ENCODE results near the gene FREM3. TPM values are rescaled to one million over a fixed set of nuclear protein-coding genes. Genes with fewer than 3 reads are reported as not detected.

Gene FREM3
- total RNA-seq, 2 experiments from 2014 or later: not detected

DNA sequence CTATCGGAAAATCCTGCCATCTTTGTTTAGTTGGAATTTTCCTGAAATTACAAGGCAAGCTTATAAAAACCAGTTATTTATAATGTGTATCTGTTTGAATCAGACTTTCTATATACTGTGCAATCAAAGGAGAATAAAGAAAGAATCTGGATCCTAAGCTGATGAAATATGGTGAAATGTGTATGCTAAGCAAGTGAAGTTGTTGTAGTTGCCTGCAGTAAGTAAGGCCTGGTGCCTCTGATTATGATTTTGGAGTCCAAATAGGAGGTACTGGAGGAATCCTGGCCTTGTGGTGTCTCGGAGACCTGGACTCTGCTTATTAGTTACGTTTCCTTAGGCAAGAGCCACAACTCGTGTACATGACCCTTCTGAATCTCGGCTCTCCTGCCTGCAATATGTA, 13.1 kb upstream of the FREM3 start:
- peaks cover 4% of the 10 kb centered on the region for H3K9me3 Mint-ChIP-seq
- ATAC-seq (ENCODE audit: poor library complexity) (no peak), DNase-seq (no peak)
- H3K4me1 Mint-ChIP-seq (ENCODE audit: low read depth): no peaks in the 10 kb centered on the region
- H3K27ac Mint-ChIP-seq: no peak overlapping the region
- Histone ChIP-seq H3K9me3 (ENCODE audit: control insufficient read depth in 1 of 2, insufficient read depth in 1 of 2, low read length in 2 of 2) (no peaks in the 10 kb centered on the region), H3K27ac (ENCODE audit: low read depth in 1 of 2, low read length in 2 of 2) (no peak overlapping the region), H3K27me3 (ENCODE audit: control insufficient read depth in 1 of 2, insufficient read depth in 2 of 2, low read length in 2 of 2) (no peaks in the 10 kb centered on the region), H3K4me3 (ENCODE audit: low read length) (no peak overlapping the region), H3K4me1 (ENCODE audit: insufficient read depth, low read length) (no peaks in the 10 kb centered on the region), H3K36me3 (ENCODE audit: insufficient read depth, low read length) (no peaks in the 10 kb centered on the region)
- H3K4me3 Mint-ChIP-seq: no peak overlapping the region
- TF ChIP-seq, protein P1, sequence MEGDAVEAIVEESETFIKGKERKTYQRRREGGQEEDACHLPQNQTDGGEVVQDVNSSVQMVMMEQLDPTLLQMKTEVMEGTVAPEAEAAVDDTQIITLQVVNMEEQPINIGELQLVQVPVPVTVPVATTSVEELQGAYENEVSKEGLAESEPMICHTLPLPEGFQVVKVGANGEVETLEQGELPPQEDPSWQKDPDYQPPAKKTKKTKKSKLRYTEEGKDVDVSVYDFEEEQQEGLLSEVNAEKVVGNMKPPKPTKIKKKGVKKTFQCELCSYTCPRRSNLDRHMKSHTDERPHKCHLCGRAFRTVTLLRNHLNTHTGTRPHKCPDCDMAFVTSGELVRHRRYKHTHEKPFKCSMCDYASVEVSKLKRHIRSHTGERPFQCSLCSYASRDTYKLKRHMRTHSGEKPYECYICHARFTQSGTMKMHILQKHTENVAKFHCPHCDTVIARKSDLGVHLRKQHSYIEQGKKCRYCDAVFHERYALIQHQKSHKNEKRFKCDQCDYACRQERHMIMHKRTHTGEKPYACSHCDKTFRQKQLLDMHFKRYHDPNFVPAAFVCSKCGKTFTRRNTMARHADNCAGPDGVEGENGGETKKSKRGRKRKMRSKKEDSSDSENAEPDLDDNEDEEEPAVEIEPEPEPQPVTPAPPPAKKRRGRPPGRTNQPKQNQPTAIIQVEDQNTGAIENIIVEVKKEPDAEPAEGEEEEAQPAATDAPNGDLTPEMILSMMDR (IDR thresholded peaks at IDR 0.05): no peak
- intact Hi-C loops (cut with DNase I, micrococcal nuclease): no loop called here
- ChIA-PET POLR2A (no interaction called here), CTCF (no interaction called here)
- H3K27me3 Mint-ChIP-seq: peaks cover 4% of the 10 kb centered on the region
- H3K36me3 Mint-ChIP-seq (ENCODE audit: low read depth): no peaks in the 10 kb centered on the region

DNA sequence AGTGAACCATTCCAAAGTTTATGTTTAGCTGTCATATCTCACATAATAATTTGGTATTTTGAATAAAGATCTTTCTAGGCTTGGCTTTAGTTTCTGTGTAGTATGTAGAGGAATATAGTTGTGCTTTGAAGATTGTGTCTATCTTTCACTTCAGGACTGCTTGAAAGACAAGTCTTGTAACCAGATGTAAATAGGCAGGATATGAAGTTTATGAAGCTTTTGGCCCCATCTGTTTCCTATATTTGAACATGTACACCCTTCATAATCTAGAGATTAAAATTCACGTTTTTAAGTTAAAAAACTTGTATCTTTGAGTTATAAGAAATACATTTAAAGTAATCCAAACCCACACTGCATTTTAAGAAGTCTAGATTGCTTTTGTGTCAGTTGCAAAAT, 11.7 kb upstream of the FREM3 start:
- TF ChIP-seq, protein P1 (IDR thresholded peaks at IDR 0.05): no peak
- POLR2A ChIA-PET: no interaction called here
- H3K9me3 Mint-ChIP-seq: peaks cover 6% of the 10 kb centered on the region
- DNase-seq (no peak), ATAC-seq (ENCODE audit: poor library complexity) (no peak)
- H3K27ac Mint-ChIP-seq: no peak overlapping the region
- no peak overlapping the region for H3K4me3 ChIP-seq (ENCODE audit: low read length)
- H3K27me3 ChIP-seq (ENCODE audit: control insufficient read depth in 1 of 2, insufficient read depth in 2 of 2, low read length in 2 of 2): no peaks in the 10 kb centered on the region
- H3K36me3 ChIP-seq (ENCODE audit: insufficient read depth, low read length): no peaks in the 10 kb centered on the region
- no peaks in the 10 kb centered on the region for H3K36me3 Mint-ChIP-seq (ENCODE audit: low read depth)
- no peaks in the 10 kb centered on the region for H3K4me1 ChIP-seq (ENCODE audit: insufficient read depth, low read length)
- intact Hi-C loops (cut with DNase I, micrococcal nuclease): no loop called here
- H3K27me3 Mint-ChIP-seq: peaks cover 9% of the 10 kb centered on the region
- H3K27ac ChIP-seq (ENCODE audit: low read depth in 1 of 2, low read length in 2 of 2): no peak overlapping the region
- no peak overlapping the region for H3K4me3 Mint-ChIP-seq
- CTCF ChIA-PET: no interaction called here
- H3K9me3 ChIP-seq (ENCODE audit: control insufficient read depth in 1 of 2, insufficient read depth in 1 of 2, low read length in 2 of 2): no peaks in the 10 kb centered on the region
- no peaks in the 10 kb centered on the region for H3K4me1 Mint-ChIP-seq (ENCODE audit: low read depth)

DNA sequence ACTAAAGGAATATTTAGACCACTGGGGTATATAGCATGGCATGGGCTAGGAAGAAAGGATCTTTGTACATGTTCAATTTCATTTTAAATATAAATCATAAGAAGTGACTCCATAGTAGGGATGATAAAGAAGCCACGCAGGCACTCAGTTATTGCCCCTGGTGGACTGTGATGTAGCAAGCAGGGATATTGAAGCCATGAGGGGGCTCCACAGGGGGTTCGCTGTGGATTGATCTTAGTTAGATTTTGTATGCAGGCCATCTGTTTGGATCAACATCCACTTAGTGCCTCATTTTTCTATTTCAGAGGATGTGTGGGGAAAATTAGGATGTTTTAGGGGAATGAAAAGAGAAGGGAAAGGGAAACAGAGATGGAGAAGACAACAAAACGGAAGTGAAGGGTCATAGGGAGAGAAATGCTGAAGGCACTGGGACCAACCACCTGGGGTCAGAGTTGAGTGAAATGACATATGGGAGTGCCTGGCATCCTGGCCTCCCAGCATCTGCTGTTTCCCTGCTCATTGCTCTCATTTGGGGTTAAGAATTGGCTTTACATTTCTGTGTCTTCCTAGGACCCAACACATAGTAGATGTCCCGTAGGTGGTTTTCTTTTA, 11.2 kb upstream of the FREM3 start:
- ChIA-PET CTCF (no interaction called here), POLR2A (no interaction called here)
- H3K36me3 Mint-ChIP-seq (ENCODE audit: low read depth): no peaks in the 10 kb centered on the region
- no peaks in the 10 kb centered on the region for H3K36me3 ChIP-seq (ENCODE audit: insufficient read depth, low read length)
- intact Hi-C loops (cut with DNase I, micrococcal nuclease): no loop called here
- no peaks in the 10 kb centered on the region for H3K9me3 ChIP-seq (ENCODE audit: control insufficient read depth in 1 of 2, insufficient read depth in 1 of 2, low read length in 2 of 2)
- H3K4me3 ChIP-seq (ENCODE audit: low read length): no peak overlapping the region
- no peak overlapping the region for H3K27ac ChIP-seq (ENCODE audit: low read depth in 1 of 2, low read length in 2 of 2)
- no peaks in the 10 kb centered on the region for H3K27me3 ChIP-seq (ENCODE audit: control insufficient read depth in 1 of 2, insufficient read depth in 2 of 2, low read length in 2 of 2)
- ATAC-seq (ENCODE audit: poor library complexity): no peak
- peaks cover 9% of the 10 kb centered on the region for H3K27me3 Mint-ChIP-seq
- DNase-seq: no peak
- H3K9me3 Mint-ChIP-seq: peaks cover 6% of the 10 kb centered on the region
- H3K4me1 Mint-ChIP-seq (ENCODE audit: low read depth): no peaks in the 10 kb centered on the region
- TF ChIP-seq, protein P1 (IDR thresholded peaks at IDR 0.05): no peak
- H3K4me3 Mint-ChIP-seq: no peak overlapping the region
- H3K4me1 ChIP-seq (ENCODE audit: insufficient read depth, low read length): no peaks in the 10 kb centered on the region
- no peak overlapping the region for H3K27ac Mint-ChIP-seq

All from CD4-positive, alpha-beta T cell (primary cell).